ENCODE measurements around the gene CLTCL1.
A peak's percentile ranks its signal among the peaks of the same experiment; 100 is the strongest.

CLTCL1 gene

DNA sequence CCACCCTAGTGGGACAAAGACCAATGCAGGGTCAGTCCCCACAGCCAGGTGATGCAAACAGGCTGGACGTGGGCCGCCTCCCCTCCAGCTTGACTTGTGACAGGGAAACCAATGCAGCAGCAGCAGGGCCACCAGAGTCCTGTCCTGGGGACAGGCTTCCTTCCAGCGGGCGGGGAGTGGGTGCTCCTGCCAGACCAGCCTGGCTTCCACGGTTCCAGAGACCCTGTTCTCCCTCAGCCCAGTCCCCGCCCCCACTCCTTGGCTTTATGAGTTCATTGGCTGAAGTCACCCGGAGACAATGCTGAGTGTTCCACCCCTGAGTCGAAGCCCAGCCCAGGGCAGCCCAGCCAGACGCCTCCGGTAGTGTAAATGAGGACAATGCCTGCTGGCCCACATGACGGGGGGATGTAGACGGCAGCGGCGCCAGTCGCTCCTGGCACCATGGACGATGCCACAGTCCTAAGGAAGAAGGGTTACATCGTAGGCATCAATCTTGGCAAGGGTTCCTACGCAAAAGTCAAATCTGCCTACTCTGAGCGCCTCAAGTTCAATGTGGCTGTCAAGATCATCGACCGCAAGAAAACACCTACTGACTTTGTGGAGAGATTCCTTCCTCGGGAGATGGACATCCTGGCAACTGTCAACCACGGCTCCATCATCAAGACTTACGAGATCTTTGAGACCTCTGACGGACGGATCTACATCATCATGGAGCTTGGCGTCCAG, 160.4 kb downstream of the CLTCL1 start, which contains the start of gene TSSK2:
Gene TSSK2 (plus strand): TSS at position 350 of the 726 bp plus-strand sequence. CDS start 92 bp downstream, at position 442.
- peak in 6 of 14 donors; percentile 7 to 45 (median 24) for DNase-seq

DNA sequence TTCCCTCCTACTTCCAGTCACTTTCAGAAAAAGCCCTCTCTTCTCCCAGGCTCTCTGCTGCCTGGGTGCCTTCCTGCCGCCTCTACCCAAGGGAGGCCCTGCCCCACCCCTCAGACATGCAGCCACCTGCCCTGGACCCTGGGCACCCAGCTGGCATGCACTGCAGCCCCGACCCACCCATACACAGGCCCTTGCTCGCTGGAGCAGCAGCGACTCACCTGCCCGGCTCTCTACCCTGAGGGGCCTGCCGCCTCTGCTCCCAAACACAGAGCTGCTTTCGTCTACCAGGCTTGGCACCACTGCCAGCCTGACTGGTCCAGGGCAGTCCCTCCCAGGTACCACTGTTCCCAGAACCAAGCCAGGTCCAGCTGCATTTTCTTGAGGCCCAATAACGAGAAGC, 161.6 kb downstream of the CLTCL1 start:
- DNase-seq, result no peak
